Testis (tissue), 3 donors: ENCODE measurements around the gene CCDC149. TPM values are rescaled to one million over a fixed set of nuclear protein-coding genes. Genes with fewer than 3 reads are reported as not detected.

Source experiments
- DNase-seq: peaks from one replicate; pipeline ENCODE4 v3.0.0-alpha.2; 2019
- H3K27ac ChIP-seq, 2 donors: fragments of 200-600 bp; sonication (generic); one replicate each; pipeline ENCODE4 v1.5.1; 2019
- H3K27me3 ChIP-seq: fragments of 200-600 bp; sonication (generic); one replicate; pipeline ENCODE4 v1.5.1; 2019
- H3K36me3 ChIP-seq: fragments of 200-600 bp; sonication (generic); one replicate; pipeline ENCODE4 v1.5.1; 2017; ENCODE audit warnings: low read depth; ENCODE audit errors: missing control alignments
- H3K4me1 ChIP-seq: fragments of 200-600 bp; sonication (generic); one replicate; pipeline ENCODE4 v1.5.1; 2019
- H3K4me3 ChIP-seq, 2 donors: fragments of 200-600 bp; sonication (generic); one replicate each; pipeline ENCODE4 v1.5.1; 2017 to 2019
- H3K9me3 ChIP-seq: fragments of 200-600 bp; sonication (generic); one replicate; pipeline ENCODE4 v1.5.1; 2017
- CTCF ChIP-seq, 3 experiments: fragments of 450-650 bp in 2 of 3; fragments of 200-600 bp in 1 of 3; sonication (generic) in 1 of 3; IDR thresholded peaks; one replicate each; pipeline ENCODE4 v1.5.1; 2016 to 2019; ENCODE audit warnings: antibody characterized with exemption in 3 of 3, mild to moderate bottlenecking in 2 of 3, moderate library complexity in 1 of 3
- POLR2A ChIP-seq: fragments of 450-650 bp; IDR thresholded peaks from one replicate; pipeline ENCODE4 v1.6.1; 2017; ENCODE audit warnings: antibody characterized with exemption, mild to moderate bottlenecking, moderate library complexity
- WGBS, 2 donors: methylation state at CpG; one replicate each; pipeline ENCODE4 v1.1.5; 2018; 5-methylcytosine and 5-hydroxymethylcytosine counted together
- intact Hi-C: fragments of 100-400 bp; cut with DNase I; formaldehyde crosslinking; loops from one replicate; pipeline ENCODE4 v1.15.1; 2023; ENCODE audit warnings: low total_unique reads
- polyA plus RNA-seq: library from polyadenylated mRNA; stranded (reverse); fragments of 350-450 nt; fragmentation: Illumina TruSeq; extraction: RNeasy Lipid Tissue Mini Kit (QIAGEN cat#74804); gene quantifications from one replicate; pipeline ENCODE4 v1.2.3, GENCODE V29; 2014; ENCODE audit warnings: low read depth, low replicate concordance; ENCODE audit not compliant: insufficient read depth
- total RNA-seq, 2 donors: library from RNA; depleted of rRNA; stranded (reverse); fragments of >200 nt; gene quantifications; one replicate each; pipeline ENCODE4 v1.2.3, GENCODE V29; 2016

Gene CCDC149
- total and polyA plus RNA-seq, 3 donors from 2014 or later = 9.4 to 17.2 (median 12.6) TPM

- no peak for DNase-seq
- intact Hi-C loops = no loop called here
- Histone ChIP-seq H3K4me3 (no peak overlapping the region), H3K27me3 (no peaks in the 10 kb centered on the region), H3K4me1 (no peaks in the 10 kb centered on the region), H3K9me3 (no peaks in the 10 kb centered on the region), H3K27ac (no peak overlapping the region), H3K36me3 (no peaks in the 10 kb centered on the region)
- TF ChIP-seq POLR2A (no peak), CTCF (IDR thresholded peaks at IDR 0.05) (no peak)
- WGBS, 2 donors = 76 to 84% methylated on average over 3 of the region's 3 CpGs
Measured at GRCh38 chr4:24783506-24783905, 129.3 kb downstream of the CCDC149 start.

- 57 to 61% methylated on average over 6 of the region's 6 CpGs for WGBS, 2 donors
- TF ChIP-seq POLR2A (no peak), CTCF (IDR thresholded peaks at IDR 0.05) (no peak)
- H3K27ac ChIP-seq = no peak overlapping the region
- no peaks in the 10 kb centered on the region for H3K4me1 ChIP-seq
- no peak for DNase-seq
- H3K4me3 ChIP-seq = no peak overlapping the region
- no peaks in the 10 kb centered on the region for H3K9me3 ChIP-seq
- no peaks in the 10 kb centered on the region for H3K27me3 ChIP-seq
- intact Hi-C loops = no loop called here
- no peaks in the 10 kb centered on the region for H3K36me3 ChIP-seq
Measured at GRCh38 chr4:24781999-24782745, 130.7 kb downstream of the CCDC149 start.

GRCh38 chr4:24780936-24781495, 131.8 kb downstream of the CCDC149 start:
- 58 to 68% methylated on average over 2 of the region's 2 CpGs for WGBS, 2 donors
- Histone ChIP-seq H3K36me3 (no peaks in the 10 kb centered on the region), H3K4me1 (no peaks in the 10 kb centered on the region), H3K4me3 (no peak overlapping the region), H3K9me3 (no peaks in the 10 kb centered on the region), H3K27me3 (no peaks in the 10 kb centered on the region), H3K27ac (no peak overlapping the region)
- TF ChIP-seq CTCF (IDR thresholded peaks at IDR 0.05) (no peak), POLR2A (no peak)
- DNase-seq = no peak
- intact Hi-C loops = no loop called here

DNA sequence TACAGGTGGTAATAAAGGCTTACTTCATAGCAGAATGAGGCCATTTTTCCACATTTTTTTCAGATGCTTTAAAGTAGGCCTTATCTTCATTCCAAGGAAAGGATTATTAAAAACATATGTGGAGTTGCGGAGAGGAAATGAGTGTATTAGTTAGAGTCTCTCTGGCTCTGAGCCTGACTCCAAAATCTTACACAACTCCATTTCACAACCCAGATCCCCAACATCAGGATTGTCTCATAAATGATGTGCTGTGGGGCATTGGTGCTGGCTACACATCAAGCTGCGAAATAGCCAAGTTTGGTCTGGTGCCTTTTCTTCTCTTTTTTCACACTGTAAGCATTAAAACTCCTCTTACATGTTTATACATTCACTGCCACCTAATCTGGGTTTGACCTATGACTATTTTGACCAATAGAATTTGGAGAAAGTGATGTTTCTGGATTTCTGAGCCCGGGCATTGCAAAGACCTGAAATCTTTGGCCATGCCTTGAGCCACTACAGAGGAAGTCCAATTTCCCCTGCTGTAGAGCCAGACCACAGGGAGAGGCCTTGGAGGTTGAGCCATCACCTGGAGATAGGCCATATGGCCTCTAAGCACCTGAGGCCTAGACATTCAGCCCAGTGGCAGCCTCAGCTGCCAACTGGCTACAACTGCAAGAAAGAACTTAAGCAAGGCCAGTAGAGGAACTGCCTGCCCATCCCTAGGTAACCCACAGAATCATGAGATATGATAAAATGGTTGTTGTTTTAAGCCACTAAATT, 134.2 kb downstream of the CCDC149 start:
- Histone ChIP-seq H3K27me3 (no peaks in the 10 kb centered on the region), H3K4me3 (no peak overlapping the region), H3K36me3 (no peaks in the 10 kb centered on the region), H3K27ac (no peak overlapping the region), H3K9me3 (no peaks in the 10 kb centered on the region), H3K4me1 (no peaks in the 10 kb centered on the region)
- intact Hi-C loops = no loop called here
- TF ChIP-seq POLR2A = no peak
- TF ChIP-seq CTCF (IDR thresholded peaks at IDR 0.05) = no peak
- WGBS, 2 donors = 53 to 57% methylated on average over 3 of the region's 3 CpGs
- peak; percentile 32 for DNase-seq
